ENCODE results near the gene CD300LF.

Gene CD300LF

DNA sequence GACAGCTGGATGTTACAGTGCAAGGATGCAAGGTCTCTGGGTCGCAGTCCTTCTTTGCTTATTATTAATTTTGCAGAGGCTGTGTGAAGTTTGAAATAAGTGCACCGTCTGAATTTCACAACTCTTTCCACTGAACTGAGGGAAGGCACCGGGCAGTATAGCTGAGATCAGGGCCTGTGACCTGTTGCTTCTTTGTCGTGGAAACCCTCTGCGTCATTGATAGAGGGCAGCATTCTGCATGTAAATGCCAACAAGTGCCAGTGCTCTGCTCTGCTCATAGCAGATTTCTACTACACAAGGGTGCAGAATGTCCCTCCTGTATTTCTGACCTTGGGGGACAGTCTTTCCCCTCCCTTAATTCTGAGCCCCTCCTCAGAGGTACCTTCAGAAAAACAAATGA, 26.0 kb downstream of the CD300LF start:
- DNase-seq (ENCODE audit: low read depth): no peak

DNA sequence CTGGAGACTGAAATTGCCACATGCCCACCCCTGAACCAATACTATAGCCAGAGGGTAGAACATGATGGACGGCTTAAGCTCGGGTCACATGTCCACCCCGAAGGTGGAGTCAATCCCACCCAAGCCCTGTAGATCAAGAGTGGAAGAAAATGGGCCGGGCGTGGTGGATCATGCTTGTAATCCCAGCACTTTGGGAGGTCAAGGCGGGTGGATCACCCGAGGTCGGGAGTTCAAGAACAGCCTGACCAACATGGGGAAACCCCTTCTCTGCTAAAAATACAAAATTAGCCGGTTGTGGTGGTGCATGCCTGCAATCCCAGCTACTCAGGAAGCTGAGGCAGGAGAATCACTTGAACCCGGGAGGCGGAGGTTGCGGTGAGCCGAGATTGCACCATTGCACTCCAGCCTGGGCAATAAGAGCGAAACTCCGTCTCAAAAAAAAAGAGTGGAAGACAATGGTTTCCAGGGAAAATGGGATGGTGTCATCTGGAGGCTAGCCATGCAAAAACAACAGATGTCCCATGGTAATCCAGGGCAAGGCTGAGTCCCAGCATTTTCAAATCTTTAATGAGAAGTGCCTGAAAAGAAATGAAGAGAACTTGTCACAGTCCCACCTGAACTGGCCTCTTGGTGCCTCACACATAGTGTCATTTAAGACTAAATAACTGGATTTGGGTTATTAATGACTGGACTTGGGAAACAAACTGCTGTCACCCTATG, 30.1 kb downstream of the CD300LF start:
- no peak for DNase-seq (ENCODE audit: low read depth)

DNA sequence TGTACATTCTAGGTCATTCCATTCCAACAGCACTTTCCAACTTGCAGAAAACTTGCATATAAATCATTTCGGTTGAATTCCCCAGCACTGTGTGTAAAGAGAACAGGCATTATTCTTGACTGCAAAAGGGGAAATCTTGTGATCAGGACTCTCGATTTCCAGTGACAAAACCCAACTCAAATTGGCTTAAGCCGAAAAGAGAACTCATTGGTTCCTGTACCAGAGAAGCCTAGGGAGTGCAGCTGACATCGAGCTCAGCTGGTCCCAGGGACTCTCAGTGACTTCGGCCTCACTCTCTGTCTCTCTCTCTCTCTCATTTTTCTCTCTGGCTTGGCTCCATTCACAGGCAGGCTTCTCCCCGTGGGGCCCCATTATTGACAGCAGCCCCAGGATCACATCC, 30.7 kb downstream of the CD300LF start:
- DNase-seq (ENCODE audit: low read depth): no peak

DNA sequence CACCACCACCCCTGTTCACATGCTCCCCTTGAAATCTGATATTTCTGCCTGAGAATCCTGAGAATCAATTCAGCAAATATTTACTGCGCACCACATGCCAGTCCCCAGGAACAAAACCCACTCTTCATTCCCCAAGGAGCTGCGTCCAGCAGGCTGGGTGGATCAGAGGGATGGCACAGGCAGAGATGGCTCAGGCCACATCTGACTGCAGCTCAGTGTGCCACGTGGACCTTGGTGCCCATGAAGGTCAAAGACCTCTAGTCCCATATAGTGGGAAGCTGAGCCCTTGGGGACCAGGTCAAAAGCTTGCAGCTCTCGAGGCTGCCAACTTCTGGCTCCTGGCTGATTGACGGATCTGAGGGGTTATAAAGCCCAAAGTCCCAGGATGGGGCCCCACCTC, 31.8 kb downstream of the CD300LF start:
- DNase-seq (ENCODE audit: low read depth): no peak

DNA sequence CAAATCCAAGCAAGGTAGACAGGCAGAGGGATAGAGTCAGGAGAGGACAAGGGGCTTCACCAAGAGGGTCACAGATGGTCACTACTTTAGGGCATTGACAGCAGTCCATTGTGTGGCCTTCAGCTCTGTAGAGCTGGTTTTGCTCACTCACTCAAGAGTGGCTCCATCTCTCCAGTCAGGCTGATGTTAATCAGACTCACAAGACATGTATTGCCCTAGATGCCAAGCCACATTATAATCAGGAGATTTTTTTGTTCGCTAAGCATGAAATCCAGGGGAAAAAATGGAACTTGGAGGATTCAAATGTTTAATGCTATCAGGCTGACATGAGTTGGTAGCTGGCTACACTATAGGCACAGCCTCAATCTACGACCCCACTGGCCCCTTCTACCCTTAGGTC, 32.5 kb downstream of the CD300LF start:
- DNase-seq (ENCODE audit: low read depth): no peak

DNA sequence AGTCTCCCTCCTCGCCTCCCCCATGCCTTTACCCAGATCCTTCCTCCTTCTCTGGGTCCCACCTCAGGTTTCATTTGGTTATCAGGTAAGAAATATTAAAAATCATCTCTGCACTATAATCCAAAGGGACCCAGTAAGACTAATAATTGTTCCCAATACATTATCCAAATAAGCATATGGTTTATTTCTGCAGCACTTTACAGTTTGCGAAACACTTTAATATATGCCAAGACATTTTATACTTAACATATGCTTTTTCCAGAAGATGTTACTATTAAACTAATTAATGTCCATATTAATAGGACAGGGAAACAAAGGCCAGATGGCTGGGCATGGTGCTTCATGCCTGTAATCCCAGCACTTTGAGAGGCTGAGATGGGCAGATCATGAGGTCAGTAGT, 33.3 kb downstream of the CD300LF start:
- no peak for DNase-seq (ENCODE audit: low read depth)

DNA sequence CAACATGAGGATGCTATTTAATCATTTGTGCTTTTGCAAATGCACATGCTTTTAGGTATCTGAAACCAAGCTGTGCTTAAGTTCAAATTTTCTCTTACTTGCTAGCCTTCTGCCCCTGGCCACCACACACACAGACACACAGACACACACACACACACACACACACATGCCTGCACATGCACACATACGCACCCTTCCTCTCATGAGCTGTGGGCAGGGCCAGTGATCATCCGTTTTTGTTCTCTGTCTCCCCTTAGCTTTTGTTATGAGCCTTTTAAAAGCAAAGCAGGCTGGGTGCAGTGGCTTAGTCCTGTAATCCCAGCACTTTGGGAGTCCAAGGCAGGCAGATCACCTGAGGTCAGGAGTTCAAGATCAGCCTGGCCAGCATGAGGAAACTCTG, 34.2 kb downstream of the CD300LF start:
- no peak for DNase-seq (ENCODE audit: low read depth)

DNA sequence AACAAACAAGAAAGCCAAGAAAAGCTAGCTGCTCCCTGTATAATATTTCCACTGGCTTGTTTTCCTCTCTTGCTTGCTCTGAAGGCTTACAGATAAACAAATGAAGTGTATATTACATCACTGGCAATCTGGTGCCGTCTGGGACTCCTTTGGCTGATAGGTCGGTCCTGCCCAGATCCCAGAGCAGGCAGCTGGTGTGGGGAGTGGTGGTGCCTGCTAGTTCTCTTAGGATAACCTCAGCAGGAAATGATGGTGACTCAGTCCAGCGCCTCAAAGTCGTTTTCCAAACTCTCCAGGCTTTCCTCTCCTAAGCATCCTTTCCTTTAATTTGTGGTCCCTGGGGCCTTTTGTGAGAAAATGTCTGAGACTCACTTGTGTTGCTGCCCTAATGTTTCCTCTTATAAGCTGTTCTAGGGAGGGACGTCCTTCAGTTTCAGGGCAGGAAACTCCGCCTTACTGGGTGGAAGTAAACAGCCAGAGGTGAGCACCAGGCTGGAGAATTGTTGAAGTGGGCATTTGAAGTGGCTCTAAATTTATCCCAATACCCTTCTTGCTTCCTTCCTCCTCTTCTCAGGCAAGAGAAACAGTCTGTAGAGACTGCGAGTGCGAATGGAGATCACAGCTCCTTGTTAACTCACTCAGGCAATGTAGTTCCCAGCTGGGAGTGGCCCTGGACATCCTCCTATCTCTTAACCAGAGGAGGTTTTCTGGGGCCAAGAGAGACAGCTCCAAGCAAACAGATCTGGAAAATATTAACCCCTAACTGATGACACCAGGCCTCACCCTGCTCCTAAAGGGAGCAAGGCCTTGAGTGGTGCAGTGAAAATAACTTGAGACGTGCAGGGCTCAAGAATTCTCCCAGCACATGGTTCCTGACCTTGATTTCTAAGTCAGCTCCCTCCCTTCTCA, 34.9 kb downstream of the CD300LF start:
- peak; percentile 48 for DNase-seq (ENCODE audit: low read depth)

DNA sequence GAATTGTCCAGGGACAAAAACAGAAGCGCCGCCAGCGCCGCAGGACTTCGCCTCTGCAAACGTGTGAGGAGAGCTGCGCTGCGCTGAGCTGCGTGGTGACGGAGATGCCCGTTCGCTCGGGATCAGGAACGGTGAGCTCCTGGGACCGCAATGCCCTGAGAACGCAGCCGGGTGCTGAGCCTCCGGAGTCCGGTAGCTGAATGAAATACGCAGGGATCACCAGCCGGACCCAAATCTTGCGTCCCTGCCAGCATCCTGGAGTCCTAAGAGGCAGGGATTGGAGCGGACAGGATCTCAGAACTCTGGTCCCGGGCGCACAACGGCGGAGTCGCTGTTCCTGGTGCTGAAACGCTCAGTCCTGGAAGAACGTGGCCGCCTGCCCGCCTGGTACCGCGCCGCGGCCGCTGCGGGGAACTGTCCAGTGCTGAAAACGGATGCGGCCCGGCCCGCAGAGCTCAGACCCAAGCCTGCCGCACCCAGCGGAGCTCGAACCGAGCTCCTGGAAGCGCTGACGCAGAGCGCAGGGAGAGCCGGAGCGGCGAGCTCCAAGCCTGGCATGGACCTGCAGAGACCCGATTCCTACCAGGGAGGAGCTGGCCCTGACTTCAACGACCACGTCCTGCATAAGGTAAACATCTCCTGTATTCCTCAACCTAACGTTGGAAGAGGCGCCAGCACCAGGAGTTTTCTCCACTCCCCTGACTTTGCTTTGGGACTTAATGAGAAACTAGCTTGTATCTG, 41.5 kb downstream of the CD300LF start:
- DNase-seq (ENCODE audit: low read depth): peak; percentile 42

DNA sequence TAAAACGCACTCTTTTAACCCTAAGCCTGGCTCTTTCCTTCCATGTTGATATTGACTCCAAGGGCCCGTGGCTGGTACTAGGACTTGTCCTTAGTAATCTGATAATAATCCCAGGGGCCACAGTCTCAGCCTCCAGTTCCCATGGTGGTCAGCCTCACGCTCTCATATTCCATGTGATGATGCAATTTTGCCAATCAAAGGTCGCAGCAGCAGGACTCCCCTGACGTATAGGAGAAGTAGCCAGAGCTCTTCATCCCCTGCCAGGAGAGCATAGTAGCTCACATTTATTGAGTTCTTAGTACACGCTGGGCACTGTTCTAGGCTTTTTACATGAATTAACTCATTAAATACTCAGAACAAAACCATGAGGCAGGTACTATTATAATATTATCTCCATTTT, 42.4 kb downstream of the CD300LF start:
- DNase-seq (ENCODE audit: low read depth): no peak

DNA sequence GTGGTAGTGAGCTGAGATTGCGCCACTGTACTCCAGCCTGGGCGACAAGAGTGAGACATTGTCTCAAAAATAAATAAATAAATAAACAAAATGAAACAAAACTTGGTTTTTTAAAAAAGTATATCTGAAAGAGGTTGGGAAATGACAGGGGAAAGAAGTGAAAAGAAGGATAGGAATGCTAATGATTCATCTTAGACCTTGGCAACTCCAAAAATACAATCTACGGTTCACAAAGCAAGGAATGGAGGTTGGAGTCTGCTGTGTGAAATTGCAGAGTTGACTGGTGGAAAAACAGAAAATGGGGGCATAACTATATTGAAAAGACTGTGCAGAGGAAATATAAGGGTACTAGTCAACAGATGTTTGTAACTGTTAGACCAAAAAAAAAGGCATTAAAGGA, 49.2 kb downstream of the CD300LF start:
- DNase-seq (ENCODE audit: low read depth): no peak

DNA sequence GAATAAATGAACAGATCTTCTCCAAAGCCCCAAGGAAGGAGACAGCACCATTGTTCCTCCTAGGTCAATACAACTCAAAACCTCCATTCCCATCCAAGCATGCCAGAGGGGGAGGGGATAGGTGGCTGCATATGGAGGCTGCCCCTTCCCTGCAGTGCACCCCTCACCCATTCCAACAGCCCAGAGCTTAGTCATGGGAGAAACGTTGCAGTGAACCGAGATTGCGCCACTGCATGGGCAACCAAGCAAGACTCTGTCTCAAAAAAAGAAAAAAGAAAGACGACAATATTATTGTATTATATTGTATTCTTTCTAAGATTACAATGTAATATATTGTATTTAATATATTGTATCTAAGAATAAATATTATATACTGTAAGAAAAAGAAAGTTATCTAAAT, 52.8 kb downstream of the CD300LF start:
- no peak for DNase-seq (ENCODE audit: low read depth)

DNA sequence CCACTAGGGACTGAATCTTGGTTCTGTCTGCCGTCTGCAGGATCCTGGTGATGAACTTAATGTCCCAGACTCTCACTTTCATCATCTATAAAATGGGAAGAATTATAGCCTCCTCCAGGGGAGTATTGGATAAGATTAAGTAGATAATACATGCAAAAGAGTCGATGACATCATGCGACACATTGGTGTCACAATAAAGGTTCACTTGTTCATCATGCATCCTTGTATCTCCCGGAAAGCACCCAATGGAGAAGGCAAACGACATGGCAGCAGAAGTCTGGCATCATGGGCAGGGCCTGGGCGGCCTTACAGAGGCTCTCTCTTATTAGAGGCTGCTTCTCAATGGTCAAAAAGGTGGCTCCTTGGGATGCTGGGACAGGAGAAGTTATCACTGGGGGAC, 54.1 kb downstream of the CD300LF start:
- no peak for DNase-seq (ENCODE audit: low read depth)

DNA sequence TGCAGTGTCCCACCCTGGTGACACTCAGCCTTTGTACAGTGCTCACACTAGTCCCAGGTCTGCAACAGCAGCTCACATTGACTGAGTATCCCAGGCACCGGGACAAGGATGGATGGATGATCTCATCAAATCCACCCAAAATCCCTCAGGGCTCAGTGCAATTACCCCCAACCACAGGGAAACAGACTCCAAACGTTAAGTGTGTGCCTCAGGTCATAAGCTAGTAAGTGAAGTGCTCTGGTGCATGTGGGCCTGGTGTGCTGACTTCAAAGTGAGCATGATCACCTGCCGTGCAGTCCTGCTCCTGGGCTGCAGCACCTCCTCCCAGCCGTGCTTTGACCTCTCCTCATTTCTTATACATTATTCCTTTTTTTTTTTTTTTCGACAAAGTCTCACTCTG, 58.0 kb downstream of the CD300LF start:
- no peak for DNase-seq (ENCODE audit: low read depth)

DNA sequence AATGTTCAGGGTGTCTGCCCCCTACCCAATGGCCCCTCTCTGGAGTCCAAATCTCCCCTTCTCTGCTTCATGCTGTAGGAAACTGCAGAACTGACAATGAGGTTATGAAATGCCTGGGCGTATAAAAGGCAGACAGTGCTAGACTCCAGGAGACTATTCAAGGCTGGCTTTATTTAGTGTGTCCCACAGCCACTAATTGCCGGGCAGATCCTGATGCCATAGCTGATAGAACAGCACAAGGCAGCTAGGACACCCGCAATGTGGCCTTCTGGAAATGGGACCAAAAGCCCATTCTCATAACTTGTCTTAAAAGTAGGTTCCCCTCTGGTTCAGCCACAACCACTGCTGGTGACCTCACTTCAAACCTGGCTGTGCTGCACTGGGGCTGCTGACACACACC, 60.7 kb downstream of the CD300LF start:
- no peak for DNase-seq (ENCODE audit: low read depth)

DNA sequence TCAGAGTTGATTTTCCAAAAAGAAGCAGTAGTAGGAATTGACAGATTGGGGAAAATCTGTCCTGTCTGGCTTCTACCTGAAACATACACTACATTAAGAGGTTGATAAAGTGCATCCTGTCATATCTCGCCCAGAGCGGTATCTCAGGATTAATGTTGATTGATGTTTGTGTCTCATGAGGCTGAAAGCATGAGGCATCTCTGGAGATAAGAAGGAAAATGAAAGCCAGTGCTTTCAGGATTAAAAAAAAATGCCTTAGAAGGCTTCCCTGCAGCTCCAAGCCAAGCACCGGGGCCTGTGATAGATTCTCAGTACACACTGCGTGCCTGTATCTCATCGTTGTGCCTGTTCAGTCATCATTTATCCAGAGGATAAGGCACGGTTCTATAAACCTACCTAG, 62.8 kb downstream of the CD300LF start:
- no peak for DNase-seq (ENCODE audit: low read depth)

DNA sequence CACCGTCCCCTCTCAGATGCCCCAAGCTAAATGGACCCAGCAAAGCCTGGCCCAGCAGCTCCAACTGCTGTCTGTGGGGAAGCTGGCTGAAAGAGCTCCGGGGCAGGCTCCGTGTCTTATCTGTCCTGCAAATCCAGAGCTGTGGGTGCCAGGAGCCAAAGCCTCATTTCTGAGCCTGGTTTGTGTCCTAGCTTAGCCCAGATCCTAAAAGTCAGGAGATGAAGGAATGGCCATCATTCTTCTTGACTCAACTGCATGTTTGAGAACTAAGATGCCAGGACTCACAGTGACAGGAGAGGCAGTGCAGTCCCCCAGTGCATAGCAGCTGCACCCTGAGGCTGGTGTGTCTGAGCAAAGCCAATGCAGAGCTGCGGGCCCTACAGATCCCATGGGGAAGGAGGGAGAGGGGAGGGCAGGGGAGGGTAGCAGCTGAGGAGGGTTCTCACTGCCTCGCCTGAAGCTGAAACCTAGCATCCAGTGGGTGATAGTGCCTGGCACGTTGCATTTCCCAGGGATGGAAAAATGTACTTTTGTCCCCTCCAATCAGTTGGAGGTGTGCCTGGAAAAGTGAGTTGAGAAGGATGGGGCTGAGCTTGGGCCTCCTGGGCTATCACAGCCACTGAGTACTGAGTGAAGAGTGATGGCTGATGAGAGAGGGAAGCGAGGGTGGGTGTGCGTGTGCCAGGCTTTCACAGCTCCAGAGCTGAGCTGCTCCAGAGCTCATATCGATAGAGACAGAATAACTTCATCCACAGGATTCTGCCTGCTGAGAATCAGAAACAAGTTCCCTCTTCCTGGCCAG, 64.7 kb downstream of the CD300LF start:
- no peak for DNase-seq (ENCODE audit: low read depth)

DNA sequence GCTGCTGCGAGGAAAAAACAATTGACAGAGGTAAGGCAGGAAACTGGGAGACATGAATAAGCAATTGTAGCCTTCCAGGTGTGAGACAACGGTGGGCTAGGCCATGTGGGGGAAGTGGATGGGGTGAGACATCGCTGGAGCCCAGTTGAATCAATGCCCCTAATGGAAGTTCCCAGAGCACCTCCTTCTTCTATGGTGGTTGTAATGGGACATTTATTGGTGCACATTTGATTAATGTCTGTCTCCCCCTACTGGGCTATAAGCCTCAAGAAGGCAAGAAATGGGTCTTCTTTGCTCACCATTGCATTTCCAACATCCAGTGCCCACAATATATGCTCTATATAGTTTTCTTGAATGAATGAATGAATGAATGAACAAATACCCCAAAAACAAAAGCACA, 66.5 kb downstream of the CD300LF start:
- DNase-seq (ENCODE audit: low read depth): peak; percentile 47

DNA sequence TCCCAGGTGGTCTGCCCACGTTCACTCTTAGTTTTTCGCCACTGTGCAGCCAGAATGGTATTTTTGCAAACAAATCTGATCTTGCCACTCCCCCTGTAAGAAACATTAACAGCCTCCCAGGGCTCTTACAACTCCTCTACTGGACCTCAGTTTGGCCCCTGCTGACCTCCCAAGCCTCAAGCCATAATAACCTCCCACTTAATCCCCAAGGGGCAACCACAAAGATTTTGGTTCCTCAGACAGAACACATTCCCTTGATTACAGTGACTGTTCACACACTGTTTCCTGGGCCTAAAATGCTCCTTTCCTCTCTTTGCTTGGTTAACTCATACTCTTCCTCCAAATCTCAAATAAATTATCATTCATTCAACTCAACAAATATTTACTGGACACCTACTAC, 67.7 kb downstream of the CD300LF start:
- no peak for DNase-seq (ENCODE audit: low read depth)

DNA sequence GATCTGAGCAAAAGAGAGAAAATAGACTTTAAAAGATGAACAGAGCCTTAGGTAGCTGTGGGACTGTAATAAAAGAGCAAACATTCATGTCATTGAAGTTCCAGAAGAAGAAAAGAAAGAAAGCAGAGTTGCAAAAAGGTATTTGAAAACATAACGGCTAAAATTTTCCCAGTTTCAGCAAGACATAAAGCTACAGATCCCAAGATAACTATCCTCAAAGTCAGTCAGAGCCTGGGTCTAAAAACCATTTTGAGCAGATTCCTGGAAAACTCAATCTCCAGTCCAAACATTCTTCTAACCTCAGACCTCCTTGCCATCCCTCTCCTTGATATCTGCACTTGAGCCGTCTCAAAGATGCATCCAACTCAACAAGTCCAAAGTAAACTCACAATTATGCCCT, 68.3 kb downstream of the CD300LF start:
- DNase-seq (ENCODE audit: low read depth): no peak

All from ELR (cell line).